ENCODE measurements around the gene GPR162.

GPR162 gene

DNA sequence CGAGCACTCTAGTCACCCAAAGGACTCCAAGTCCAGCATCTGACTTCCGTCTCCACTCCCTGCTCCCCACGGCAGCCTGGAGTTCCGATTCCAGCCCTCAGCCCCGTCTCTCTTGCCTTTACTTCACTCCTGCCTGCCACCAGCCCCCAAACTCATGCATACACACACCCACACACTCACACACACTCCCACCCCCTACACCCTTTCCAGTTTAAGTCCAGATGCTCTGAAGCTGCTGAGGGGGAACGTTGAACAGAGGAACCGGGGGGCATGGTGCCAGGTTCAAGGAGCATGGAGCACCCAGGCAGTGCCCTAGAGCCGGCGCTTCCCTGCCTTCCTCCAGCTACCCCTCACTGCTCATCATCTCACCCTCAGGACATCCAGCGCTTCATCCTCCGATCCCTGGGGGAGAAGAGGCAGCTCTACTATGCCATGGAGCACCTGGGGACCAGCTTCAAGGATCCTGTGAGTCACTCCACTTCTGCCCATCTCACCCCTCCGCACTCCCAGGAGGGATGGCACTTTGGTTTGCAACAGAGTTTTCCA, 9.9 kb downstream of the GPR162 start:
- no peak overlapping the region for H3K4me3 ChIP-seq (ENCODE audit: low read depth, low read length)

DNA sequence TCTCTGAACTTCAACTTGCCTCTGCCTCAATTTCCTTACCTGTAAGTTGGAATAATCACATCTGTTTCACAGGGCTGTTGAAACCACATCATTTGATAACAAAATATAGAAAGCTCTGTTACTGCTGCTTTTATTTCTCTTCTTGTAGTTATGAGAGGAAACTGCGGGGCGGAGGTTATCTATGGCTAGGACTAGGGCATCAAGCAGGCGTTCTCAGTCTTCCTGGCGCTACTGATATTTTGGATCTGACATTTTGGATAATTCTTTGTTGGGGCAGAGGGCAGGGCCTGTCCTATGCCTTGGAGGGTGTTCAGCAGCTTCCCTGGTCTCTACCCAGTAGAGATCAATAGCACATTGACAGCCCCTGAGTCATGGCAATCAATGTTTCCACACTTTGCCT, 10.5 kb downstream of the GPR162 start:
- DNase-seq (ENCODE audit: low read depth) = no peak
- H3K4me3 ChIP-seq (ENCODE audit: low read depth, low read length) = no peak overlapping the region

More for the DNA sequence above, 9.9 kb downstream of the GPR162 start:
- no peak for DNase-seq (ENCODE audit: low read depth)

- DNase-seq (ENCODE audit: low read depth) = no peak
- H3K4me3 ChIP-seq (ENCODE audit: low read depth, low read length) = no peak overlapping the region
These were observed 11.7 kb downstream of the GPR162 start for GRCh38 chr12:6833189-6833890.

- no peak for DNase-seq (ENCODE audit: low read depth)
- no peak overlapping the region for H3K4me3 ChIP-seq (ENCODE audit: low read depth, low read length)
These were observed 12.6 kb downstream of the GPR162 start for GRCh38 chr12:6834254-6834653.

DNA sequence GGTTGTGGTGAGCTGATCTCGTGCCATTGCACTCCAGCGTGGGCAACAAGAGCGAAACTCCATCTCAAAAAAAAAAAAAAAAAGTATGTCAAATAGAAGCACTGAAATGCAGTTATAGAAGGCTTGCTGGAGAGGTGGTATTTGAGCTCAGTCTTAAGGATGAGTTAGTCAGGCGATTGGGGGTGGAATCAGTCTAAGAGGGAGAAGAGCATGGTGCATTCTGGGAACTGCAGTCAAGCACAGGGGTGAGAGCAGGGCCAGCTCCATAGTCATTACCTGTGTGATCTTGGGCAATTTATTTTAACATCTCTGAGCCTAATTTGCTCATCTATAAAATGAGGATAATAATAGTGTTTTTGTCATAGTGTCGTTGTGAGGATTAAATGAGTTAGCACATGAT, 13.3 kb downstream of the GPR162 start:
- no peak for DNase-seq (ENCODE audit: low read depth)
- H3K4me3 ChIP-seq (ENCODE audit: low read depth, low read length) = no peak overlapping the region

GRCh38 chr12:6836851-6837250, 15.2 kb downstream of the GPR162 start:
- H3K4me3 ChIP-seq (ENCODE audit: low read depth, low read length) = no peak overlapping the region
- no peak for DNase-seq (ENCODE audit: low read depth)

DNA sequence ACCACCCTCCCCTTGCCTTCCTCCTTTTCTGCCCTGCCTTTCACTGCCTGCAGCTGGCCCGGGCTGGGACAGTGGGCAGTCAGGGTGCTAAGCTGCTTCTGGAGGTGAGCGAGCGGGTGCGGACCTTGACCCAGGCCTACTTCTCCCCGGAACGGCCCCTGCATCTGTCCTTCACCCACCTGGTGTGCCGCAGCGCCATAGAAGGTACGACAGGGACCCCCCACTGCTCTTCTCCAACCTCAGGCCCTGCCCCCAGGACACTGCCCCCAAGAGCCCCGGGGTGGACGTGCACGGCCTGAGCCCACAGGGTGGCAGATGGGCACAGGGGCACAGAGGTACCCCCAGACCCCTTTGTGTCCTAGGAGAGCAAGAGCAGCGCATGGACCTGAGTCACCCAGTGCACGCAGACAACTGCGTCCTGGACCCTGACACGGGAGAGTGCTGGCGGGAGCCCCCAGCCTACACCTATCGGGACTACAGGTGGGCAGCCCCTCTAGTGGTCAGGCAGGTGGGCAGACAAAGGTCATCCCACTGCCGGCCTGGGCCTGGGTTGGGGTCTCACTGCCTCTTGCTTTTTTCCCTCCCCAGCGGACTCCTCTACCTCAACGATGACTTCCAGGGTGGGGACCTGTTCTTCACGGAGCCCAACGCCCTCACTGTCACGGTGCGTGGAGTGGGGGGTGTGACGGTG, 15.9 kb downstream of the GPR162 start:
- DNase-seq (ENCODE audit: low read depth) = no peak
- H3K4me3 ChIP-seq (ENCODE audit: low read depth, low read length) = no peak overlapping the region

DNA sequence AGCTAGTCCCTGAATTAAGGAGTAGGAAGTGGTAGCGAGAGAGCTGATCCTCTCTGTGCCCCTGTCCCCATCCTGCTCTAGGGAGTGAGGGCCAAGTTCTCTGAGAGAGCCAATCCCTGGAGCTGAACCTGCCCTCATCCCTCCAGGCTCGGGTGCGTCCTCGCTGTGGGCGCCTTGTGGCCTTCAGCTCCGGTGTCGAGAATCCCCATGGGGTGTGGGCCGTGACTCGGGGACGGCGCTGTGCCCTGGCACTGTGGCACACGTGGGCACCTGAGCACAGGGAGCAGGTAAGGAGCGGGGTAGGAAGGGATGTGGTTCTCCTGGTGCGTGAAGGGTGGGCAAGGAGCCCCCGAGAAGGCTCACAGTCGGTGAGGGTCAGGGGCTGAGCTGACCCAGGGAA, 17.2 kb downstream of the GPR162 start:
- no peak overlapping the region for H3K4me3 ChIP-seq (ENCODE audit: low read depth, low read length)
- no peak for DNase-seq (ENCODE audit: low read depth)

- H3K4me3 ChIP-seq (ENCODE audit: low read depth, low read length) = no peak overlapping the region
- DNase-seq (ENCODE audit: low read depth) = no peak
These were observed 18.0 kb downstream of the GPR162 start for GRCh38 chr12:6839482-6840201.

- no peak overlapping the region for H3K4me3 ChIP-seq (ENCODE audit: low read depth, low read length)
- DNase-seq (ENCODE audit: low read depth) = no peak
These were observed 18.7 kb downstream of the GPR162 start for GRCh38 chr12:6840330-6840729.

DNA sequence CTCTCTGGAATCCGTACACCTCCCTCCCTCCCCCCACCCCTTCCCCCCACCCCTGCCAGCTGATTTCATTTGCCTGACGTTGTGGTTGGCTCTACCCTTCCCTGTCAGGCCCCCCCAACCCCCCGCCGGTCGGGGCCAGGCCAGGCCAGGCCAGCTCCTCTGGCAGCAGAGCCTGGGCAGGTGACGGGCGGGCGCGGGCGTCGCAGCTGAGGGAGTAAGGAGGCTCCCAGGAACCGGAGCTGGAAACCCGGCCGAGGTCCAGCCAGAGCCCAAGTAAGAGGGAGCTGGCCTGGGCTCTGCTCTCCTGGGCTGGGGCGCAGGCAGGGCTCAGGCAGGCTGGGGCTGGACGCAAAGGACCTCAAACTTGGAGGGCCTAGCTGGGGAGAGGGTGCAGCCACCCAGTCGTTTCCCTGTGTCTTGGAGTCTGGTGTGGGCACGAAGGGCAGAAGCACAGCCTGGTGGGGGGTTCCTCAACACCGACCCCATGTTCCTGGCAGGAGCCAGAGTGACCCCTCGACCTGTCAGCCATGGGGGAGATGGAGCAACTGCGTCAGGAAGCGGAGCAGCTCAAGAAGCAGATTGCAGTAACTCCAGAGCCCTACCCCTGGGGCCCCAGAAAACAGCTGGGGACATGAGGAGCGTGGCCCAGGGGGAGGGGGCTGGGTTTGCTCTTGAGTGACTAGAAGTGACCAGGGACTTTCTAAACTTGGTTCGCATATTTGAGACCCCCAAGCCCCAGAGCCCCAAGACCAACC, 19.3 kb downstream of the GPR162 start, which contains the start of gene GNB3:
GNB3 (plus strand) TSS at position 165 of the 755 bp plus-strand sequence; CDS start at position 528, 363 bp downstream.
- DNase-seq (ENCODE audit: low read depth) = no peak
- no peak within 1 kb of the TSS for H3K4me3 ChIP-seq (ENCODE audit: low read depth, low read length)

DNA sequence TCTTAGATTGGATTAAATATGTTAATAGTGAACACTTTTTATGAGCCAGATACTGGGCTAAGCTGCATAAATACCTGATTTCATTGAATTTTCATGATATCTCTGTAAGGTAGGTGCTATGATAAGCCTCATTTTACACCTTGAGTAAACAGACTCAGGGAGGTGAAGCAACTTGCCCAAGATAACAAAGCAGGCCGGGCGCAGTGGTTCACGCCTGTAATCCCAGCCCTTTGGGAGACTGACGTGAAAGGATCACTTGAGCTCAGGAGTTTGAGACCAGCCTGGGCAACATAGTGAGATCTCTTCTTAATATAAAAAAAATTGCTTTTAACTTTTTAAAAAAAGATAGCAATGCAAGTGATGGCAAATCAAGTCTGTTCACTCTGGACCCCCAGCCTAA, 20.5 kb downstream of the GPR162 start:
- no peak overlapping the region for H3K4me3 ChIP-seq (ENCODE audit: low read depth, low read length)
- no peak for DNase-seq (ENCODE audit: low read depth)

- no peak for DNase-seq (ENCODE audit: low read depth)
- H3K4me3 ChIP-seq (ENCODE audit: low read depth, low read length) = no peak overlapping the region
These were observed 21.7 kb downstream of the GPR162 start for GRCh38 chr12:6843118-6843902.

GRCh38 chr12:6845395-6845794, 23.8 kb downstream of the GPR162 start:
- no peak overlapping the region for H3K4me3 ChIP-seq (ENCODE audit: low read depth, low read length)
- DNase-seq (ENCODE audit: low read depth) = no peak

GRCh38 chr12:6846316-6846869, 24.8 kb downstream of the GPR162 start:
- DNase-seq (ENCODE audit: low read depth) = no peak

DNA sequence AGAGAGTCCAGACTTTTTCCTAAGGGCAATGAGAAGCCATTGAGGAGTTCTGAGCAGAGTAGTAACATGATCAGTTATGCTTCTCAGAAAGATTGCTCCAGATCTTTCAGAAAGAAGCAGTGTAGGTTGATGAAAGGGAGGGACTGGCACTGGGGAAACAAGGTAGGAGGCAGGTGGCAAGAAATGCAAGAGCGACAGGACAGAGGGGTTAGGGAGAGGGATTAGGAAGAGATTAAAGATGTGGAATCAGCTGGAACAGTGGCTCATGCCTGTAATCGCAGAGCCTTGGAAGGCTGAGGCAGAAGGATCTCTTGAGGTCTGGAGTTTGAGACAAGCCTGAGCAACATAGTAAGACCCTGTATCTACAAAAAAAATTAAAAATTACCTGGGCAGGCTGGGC, 26.1 kb downstream of the GPR162 start:
- no peak overlapping the region for H3K4me3 ChIP-seq (ENCODE audit: low read depth, low read length)
- DNase-seq (ENCODE audit: low read depth) = no peak

More at GRCh38 chr12:6846316-6846869, 24.8 kb downstream of the GPR162 start:
- no peak overlapping the region for H3K4me3 ChIP-seq (ENCODE audit: low read depth, low read length)

DNA sequence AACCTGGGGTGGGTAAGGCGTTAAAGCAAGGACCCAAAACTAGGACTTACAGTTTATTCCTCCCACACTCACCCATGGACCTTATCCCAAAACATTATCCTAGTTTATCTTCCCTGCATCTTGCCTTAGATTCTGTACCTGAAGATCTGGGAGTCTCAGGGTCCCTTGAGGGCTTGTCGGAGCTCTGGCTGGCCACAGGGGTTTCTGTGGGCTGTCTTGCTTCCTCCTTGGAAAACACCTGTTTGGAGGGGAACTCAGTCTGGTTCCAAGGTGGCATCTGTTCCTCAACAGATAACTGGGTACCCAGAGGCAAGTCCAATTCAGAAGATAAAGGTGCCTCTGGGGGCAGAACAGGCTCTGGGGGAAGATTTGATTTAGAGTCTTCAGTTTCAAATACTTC, 27.8 kb downstream of the GPR162 start:
- DNase-seq (ENCODE audit: low read depth) = no peak
- no peak overlapping the region for H3K4me3 ChIP-seq (ENCODE audit: low read depth, low read length)

GRCh38 chr12:6849976-6850560, 28.4 kb downstream of the GPR162 start:
- no peak for DNase-seq (ENCODE audit: low read depth)
- H3K4me3 ChIP-seq (ENCODE audit: low read depth, low read length) = peak overlapping the region; percentile 61
